GM19025 (cell line): ENCODE measurements around the gene EDEM3.
"Not testable (repeated sequence)": the region's sequence is repeated elsewhere in the genome, so short reads cannot be mapped to it uniquely, and the experiment has no call there.

Source experiments
- ATAC-seq: cut with Tn5 transposase; IDR thresholded peaks from one replicate; pipeline ENCODE4 v1.9.1; 2021; ENCODE audit warnings: mild to moderate bottlenecking, low read depth, moderate library complexity; ENCODE audit not compliant: unreplicated experiment

Gene EDEM3

GRCh38 chr1:184754476-184755225, at the start of gene EDEM3:
Gene EDEM3, minus strand, starts transcription at chr1:184754858. Its CDS starts 212 bp downstream, at chr1:184754646.
- ATAC-seq = peak; percentile 92

DNA sequence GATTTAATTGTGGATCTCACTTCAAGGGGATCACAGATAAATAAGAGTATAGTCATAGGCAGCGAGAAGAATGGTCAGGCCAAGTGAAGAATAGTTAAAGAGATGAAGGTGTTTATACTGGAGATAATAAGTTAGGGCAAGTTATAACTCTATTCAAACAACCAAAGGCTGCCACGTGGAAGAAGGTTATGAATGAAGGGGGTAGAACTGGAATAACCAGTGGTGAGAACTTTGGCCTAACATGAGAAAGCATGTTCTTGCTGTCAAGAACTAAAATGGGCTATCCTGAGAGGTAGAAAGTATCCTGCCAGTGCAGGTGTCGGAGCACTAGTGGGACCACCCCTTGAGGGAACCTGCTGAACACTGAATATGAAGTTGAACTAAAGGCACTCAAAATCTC, 49.6 kb upstream of the EDEM3 start:
- ATAC-seq = no peak

DNA sequence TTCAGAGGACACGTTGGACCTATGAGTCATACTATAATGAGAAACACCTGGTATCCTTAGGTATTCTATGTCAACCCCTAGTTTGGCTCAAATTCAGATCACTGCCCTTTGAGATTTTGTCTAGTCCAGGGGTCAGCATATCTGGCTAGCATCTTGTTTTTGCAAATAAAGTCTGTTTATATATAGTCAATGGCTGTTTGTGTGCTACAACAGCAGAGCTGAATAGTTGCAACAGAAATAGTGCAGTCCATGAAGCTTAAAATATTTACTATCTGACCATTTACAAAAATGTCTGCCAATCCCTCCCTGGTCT, 48.5 kb upstream of the EDEM3 start:
- no peak for ATAC-seq

DNA sequence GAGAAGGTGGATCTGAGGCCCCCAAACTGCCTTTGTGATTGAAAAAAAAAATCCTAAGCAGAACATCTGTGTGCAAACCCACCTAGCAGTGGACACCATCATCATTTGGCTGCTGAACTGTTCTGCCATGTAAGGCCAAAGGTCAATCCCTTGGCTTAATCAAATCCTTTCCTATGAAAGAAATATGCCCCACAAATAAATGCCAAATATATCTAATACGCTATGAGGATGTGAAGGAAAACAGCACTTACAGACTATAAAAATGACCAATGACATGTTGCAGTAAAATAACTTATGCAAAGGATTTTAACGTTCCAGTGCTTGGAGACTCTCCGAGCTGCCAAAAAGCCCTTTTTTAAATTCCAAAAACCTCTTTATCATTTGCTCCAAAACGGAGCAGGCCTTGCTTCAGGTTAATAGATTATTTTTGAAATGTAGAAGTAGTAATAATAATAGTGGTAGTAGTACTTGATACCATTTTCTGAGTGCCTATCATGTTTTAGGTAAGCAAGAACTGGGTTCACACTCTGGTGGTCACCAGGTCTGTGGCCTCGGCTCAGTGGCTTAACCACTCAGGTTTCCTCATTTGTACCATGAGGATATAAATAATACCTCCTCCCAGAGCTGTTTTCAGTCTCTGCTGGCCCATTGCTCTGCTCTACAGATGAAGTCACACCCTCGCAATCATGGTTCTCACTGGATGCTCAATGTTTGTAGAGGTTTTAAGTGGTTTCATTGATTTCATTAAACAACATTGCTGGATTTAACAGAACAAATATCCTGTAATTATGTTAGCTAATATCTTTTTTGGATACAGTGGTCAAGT, 47.9 kb upstream of the EDEM3 start:
- no peak for ATAC-seq

DNA sequence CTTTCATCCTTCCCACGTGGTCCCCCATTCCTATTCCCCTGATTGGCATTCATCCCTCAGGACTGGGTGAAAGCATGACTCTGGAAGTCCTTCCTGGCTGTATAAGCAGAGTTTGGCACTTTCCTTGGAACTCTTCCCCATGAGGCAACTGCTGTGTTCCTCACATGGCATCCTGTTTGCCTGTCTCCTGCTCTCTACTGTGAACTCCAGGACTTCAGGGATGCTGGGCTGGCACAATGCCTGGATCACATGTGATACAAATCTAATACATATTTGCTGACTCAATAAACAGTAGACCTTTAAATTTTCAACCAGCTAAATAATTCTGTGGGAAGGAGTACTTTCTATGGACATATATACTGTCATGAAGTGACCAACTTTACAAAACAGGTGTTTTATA, 46.8 kb upstream of the EDEM3 start:
- no peak for ATAC-seq

DNA sequence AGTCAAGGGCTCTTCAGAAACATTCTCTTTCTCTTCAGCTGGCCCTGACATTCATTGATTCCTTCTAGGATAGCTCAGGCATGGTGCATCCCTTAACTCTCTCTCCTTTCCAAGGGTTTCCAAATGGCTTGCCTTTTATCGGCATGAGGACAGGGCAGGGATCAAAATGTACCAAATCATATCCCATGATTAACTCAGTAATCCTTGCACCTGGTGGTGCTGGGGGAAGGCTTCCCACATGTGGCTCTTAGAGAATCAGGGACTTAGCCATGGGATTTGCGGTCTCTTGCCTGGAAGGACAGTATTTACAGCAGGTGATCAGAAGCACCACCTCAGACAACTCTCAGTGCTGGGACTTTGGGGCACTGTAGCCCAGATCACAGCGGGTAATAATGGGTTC, 46.2 kb upstream of the EDEM3 start:
- ATAC-seq = no peak

DNA sequence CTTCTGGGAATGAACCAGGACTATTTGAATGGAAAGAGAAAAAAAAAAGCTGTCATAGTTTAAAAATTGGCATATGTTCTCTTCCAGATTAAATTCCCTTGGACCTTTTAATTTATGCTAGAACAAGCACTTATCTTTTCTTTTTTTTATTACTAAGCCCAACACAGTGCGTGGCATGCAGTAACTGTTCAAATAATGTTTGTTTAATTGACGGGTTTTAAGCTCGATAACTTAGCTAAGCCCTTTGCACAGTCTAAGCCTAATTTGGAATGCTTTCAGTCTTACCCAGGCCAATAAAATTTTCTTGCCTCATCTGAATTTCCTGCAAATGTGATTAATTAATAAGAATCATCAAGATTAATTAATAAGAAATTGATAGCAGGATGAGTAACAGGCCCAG, 39.3 kb upstream of the EDEM3 start:
- ATAC-seq = no peak

- no peak for ATAC-seq
Measured at GRCh38 chr1:184792450-184792969, 37.9 kb upstream of the EDEM3 start.

DNA sequence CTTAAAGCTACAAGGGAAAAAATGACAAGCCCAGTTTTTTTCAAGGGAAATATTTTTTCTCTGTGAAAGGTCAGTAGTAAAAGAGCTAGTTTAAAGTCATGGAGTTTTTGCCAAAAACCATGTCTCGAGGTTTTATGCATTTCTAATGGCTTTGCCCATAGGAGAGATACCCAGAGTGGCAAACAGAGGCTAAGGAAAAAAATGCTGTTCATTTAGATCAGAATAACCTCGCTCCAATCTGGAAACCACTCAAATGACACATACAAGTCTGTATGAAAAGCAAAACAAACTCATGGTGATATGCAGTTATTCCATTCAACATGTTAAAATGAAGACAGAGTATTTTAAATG, 36.9 kb upstream of the EDEM3 start:
- ATAC-seq = no peak

DNA sequence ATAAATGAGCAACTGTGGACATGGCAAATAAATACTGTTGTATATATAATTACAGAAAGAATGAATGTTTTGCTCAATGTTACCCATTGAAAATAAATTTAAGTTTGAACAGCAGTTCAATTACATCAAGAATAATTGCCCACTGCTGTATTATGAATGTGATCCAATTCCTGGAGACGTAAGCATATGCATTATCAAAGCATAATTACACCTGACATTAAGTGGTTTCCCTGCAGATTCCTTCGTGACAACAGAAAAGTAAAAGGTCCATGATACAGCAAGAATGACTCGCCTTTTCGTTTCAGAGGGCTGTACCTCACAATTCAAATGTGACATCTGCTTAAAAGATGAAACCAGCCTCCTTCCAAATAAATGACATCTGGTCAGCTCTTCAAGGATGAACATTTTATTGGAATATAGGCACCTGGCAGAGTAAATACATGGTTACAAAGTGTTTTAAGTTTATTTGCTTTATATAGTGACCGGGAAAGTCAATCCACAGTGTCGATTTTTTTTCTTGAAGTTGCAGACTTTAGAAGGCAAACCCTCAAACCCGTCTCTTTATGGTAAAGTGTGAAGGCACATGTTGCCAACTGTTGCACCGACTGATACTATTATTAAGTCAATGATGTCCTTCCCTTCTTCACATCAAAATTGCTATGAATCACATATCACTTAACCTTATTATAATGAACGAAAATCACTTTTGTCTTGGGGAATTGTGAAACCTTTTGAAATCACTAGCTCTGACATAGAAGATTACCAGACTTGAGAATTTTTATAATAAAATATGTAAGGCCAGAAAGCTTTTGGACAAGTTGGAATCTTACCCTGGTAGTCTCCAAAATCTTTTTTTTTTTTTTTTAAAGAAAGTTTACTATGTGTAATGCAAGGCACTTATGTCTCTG, 36.2 kb upstream of the EDEM3 start:
- no peak for ATAC-seq

DNA sequence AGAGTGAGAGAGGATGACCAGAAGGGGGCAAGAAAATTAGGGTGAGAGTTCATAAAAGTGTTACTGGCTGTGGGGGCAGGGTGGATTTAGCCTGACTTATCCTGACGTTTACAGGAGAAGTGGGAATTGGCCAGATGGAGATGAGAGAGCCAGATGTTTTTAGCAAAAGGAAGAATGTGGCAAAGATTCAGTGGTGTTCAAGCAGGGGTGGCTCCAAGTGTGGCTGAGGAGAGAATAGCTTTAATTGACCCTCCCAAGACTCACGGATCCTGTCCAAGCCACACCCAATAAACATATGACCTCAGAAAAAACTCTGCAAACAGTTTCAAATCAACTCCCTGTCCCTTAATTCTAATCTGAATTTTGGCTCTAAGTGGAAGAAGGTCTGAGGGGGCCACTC, 35.2 kb upstream of the EDEM3 start:
- ATAC-seq = no peak

- ATAC-seq = no peak
Measured at GRCh38 chr1:184788970-184789369, 34.3 kb upstream of the EDEM3 start.

DNA sequence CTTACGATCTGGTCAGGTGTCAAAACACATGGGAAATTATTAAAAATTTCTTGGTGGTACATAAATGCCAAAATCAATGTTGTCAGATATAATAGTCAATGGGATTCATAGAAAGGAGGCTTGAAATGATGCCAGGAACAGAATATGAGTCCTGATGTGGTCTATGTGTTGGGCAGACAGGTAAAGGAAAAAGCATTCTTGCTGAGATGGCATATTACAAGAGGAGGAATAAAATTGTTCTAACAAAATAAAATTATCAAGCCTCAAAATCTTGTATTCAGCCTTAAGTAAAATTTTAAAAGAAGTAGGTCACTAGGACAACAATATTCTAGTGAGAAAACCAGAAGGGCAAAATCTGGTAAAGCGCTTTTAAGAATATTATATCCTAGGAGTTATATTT, 30.9 kb upstream of the EDEM3 start:
- ATAC-seq = no peak

DNA sequence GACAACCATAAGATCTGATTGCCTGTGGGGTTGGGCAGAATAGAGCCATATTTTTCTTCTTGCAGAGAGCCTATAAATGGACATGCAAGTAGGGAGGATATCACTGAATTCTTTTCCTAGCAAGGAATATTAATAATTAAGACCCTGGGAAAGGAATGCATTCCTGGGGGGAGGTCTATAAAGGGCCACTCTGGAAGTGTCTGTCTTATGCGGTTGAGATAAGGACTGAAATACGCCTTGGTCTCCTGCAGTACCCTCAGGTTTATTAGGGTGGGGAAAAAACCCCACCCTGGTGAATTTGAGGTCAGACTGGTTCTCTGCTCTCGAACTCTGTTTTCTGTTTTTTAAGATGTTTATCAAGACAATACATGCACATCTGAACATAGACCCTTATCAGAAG, 29.1 kb upstream of the EDEM3 start:
- ATAC-seq = not testable (repeated sequence)

DNA sequence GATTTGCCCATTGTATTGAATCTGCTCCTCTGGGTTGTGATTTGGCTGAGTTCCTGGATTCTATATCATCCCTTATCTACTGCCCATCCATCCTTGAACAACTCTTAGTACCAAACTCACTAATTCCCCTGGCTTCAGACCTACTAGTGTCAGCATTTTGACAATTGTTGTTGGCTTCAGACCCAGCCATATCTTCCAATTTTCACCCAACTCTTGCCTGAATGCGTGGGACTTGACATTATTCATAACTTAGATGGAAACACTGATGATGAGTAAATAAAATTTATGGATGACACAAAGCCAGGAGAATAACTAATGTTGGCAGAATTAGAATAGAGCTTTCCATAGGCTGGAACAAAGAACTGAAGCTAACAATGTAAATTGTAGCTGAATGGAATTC, 27.3 kb upstream of the EDEM3 start:
- no peak for ATAC-seq

DNA sequence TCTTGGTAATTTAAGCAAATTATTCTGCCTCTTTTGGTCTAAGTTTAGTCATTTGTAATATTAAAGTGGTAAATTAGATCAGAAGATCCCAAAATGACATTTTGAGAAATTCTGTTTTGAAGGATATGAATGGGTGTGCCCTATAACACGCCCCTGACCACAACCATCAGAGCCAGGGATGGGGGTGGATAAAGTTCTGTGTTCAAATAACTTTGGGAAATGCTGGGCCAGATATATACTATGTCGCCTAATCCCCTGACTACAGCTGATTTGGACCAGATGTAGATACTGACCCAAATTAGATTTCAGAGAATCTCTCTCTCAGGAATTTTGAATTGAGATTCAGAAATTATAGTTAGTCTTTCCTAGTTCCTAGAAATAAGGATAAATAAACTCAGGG, 21.2 kb upstream of the EDEM3 start:
- no peak for ATAC-seq

- ATAC-seq = no peak
Measured at GRCh38 chr1:184775329-184775728, 20.7 kb upstream of the EDEM3 start.

DNA sequence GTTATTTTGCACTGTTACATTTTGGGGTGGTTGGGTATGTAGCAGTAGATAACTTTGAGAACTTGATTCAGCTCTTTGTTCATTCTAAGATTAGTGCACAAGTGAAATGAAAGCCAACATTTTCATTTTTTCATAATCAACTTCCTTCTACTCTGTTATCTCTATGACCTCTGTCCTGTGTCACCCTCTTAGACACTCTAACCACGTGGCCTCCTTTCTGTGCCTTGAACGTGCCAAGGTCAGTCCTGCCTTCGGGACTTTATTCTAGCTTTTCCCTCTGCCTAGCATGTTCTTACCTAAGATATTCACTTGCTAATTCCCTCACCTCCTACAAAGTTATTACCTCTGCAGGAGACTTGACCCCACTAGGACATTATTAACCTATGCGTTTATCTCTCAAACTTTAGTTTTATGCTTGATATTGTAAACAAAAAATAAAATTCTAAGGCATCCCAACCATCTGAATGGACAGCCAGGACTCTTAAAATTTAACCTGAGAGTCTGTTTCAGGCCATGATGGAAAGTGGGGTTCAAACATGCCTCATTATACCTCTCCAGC, 19.2 kb upstream of the EDEM3 start:
- no peak for ATAC-seq

GRCh38 chr1:184771190-184771691, 16.6 kb upstream of the EDEM3 start:
- no peak for ATAC-seq

GRCh38 chr1:184770181-184770979, 15.7 kb upstream of the EDEM3 start:
- ATAC-seq = no peak
